ENCODE data around the gene TMEM200C.

DNA sequence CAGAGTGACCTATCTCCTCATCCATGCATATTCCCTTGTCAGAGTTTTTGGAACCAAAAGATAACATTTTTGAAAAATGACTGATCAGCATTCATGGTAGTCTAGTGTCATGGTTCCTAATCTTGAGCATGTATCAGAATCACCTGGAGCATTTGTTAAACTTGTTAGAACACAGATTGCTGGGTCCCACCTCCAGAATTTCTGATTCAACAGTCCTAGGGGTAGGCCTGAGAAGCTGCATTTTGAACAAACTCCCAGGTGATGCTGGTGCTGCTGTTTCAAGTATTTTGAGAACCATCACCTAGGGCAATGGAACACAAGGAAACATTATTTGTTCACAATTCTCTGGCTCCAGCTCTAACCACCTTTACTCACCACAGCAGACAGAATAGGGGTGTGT lies 21.0 kb downstream of the TMEM200C start:
- TF ChIP-seq, protein P1, sequence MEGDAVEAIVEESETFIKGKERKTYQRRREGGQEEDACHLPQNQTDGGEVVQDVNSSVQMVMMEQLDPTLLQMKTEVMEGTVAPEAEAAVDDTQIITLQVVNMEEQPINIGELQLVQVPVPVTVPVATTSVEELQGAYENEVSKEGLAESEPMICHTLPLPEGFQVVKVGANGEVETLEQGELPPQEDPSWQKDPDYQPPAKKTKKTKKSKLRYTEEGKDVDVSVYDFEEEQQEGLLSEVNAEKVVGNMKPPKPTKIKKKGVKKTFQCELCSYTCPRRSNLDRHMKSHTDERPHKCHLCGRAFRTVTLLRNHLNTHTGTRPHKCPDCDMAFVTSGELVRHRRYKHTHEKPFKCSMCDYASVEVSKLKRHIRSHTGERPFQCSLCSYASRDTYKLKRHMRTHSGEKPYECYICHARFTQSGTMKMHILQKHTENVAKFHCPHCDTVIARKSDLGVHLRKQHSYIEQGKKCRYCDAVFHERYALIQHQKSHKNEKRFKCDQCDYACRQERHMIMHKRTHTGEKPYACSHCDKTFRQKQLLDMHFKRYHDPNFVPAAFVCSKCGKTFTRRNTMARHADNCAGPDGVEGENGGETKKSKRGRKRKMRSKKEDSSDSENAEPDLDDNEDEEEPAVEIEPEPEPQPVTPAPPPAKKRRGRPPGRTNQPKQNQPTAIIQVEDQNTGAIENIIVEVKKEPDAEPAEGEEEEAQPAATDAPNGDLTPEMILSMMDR (conservative IDR thresholded peaks at IDR 0.05; ENCODE audit: low read length) = no peak
- TF ChIP-seq EZH2phosphoT487 (IDR thresholded peaks at IDR 0.05; ENCODE audit: borderline replicate concordance, low read depth, low read length) = no peak

All from OCI-LY7 (cell line).